A673 (cell line): Measurements from ENCODE around the gene GZMH. TPM values are rescaled to one million over a fixed set of nuclear protein-coding genes. Genes with fewer than 3 reads are reported as not detected.
"Not testable (repeated sequence)": the region's sequence is repeated elsewhere in the genome, so short reads cannot be mapped to it uniquely, and the experiment has no call there.

Experiments
- BruUV-seq: library from RNA; stranded (reverse); fragments of 400-500 nt; replicated peaks from 2 replicates; lab custom pipeline; 2021; lab: Mats Ljungman, UMichigan
- CTCF ChIA-PET: fragments of 300-600 bp; sonication (Branson Sonifier 250); formaldehyde crosslinking; loops from one replicate; lab custom pipeline; 2022; ENCODE audit warnings: antibody characterized with exemption; lab: Charles Lee
- POLR2A ChIA-PET: fragments of 300-600 bp; sonication (Branson Sonifier 250); formaldehyde crosslinking; loops from one replicate; lab custom pipeline; 2022; ENCODE audit warnings: antibody characterized with exemption; ENCODE audit not compliant: low non-redundant PET; lab: Charles Lee
- DNase-seq: peaks from one replicate; pipeline ENCODE4 v3.0.0-alpha.2; 2015; ENCODE audit warnings: low spot score
- H3K27ac ChIP-seq: fragments of 200-600 bp; sonication (generic); 2 replicates; pipeline ENCODE4 v1.5.1; 2016; ENCODE audit warnings: mixed run types, low read depth, mild to moderate bottlenecking, mixed read lengths, antibody characterized with exemption, low read length; ENCODE audit not compliant: poor library complexity, severe bottlenecking
- H3K27me3 ChIP-seq: fragments of 200-600 bp; sonication (generic); replicated peaks from 2 replicates; pipeline ENCODE4 v1.6.1; 2017; ENCODE audit warnings: mixed run types, low read depth, mild to moderate bottlenecking, mixed read lengths, antibody characterized with exemption, low read length; ENCODE audit not compliant: insufficient read depth, poor library complexity
- H3K36me3 ChIP-seq: fragments of 200-600 bp; sonication (generic); 2 replicates; pipeline ENCODE4 v1.6.1; 2016; ENCODE audit warnings: mixed run types, mild to moderate bottlenecking, mixed read lengths, antibody characterized with exemption, low read length; ENCODE audit not compliant: insufficient read depth, poor library complexity, severe bottlenecking
- H3K4me1 ChIP-seq: fragments of 200-600 bp; sonication (generic); 2 replicates; pipeline ENCODE4 v1.6.1; 2017; ENCODE audit warnings: mixed run types, mild to moderate bottlenecking, mixed read lengths, antibody characterized with exemption, low read length; ENCODE audit not compliant: insufficient read depth, poor library complexity, severe bottlenecking
- H3K4me3 ChIP-seq: fragments of 200-600 bp; sonication (generic); 2 replicates; pipeline ENCODE4 v1.5.1; 2016; ENCODE audit warnings: low read depth, mixed run types, mild to moderate bottlenecking, mixed read lengths, low read length; ENCODE audit not compliant: poor library complexity, severe bottlenecking
- H3K9me3 ChIP-seq: fragments of 200-600 bp; sonication (generic); 2 replicates; pipeline ENCODE4 v1.6.1; 2016; ENCODE audit warnings: mixed run types, low read depth, mild to moderate bottlenecking, mixed read lengths, antibody characterized with exemption, low read length; ENCODE audit not compliant: poor library complexity, severe bottlenecking
- EZH2 ChIP-seq: fragments of 200-600 bp; sonication (generic); IDR thresholded peaks from 2 replicates; pipeline ENCODE4 v1.6.1; 2017; ENCODE audit warnings: borderline replicate concordance, low read depth, mild to moderate bottlenecking, mixed read lengths, antibody characterized with exemption, low read length; ENCODE audit not compliant: poor library complexity, severe bottlenecking
- intact Hi-C: fragments of 100-400 bp; cut with micrococcal nuclease; formaldehyde crosslinking; loops from one replicate; pipeline ENCODE4 v1.10.0; 2022; ENCODE audit not compliant: unreplicated experiment
- total RNA-seq: library from RNA; stranded (reverse); gene quantifications from 2 replicates; pipeline ENCODE4 v1.2.3, GENCODE V29; 2021
- TF ChIP-seq, protein P1 (sequence below): fragments of 300-800, 200-600 bp; sonication (generic); conservative IDR thresholded peaks from 2 replicates; pipeline ENCODE4 v1.5.1; 2017; ENCODE audit warnings: low read depth, mild to moderate bottlenecking, antibody characterized with exemption, low read length, moderate library complexity, mixed read lengths

The GZMH gene
- total RNA-seq, 1 experiment from 2014 or later: not detected

DNA sequence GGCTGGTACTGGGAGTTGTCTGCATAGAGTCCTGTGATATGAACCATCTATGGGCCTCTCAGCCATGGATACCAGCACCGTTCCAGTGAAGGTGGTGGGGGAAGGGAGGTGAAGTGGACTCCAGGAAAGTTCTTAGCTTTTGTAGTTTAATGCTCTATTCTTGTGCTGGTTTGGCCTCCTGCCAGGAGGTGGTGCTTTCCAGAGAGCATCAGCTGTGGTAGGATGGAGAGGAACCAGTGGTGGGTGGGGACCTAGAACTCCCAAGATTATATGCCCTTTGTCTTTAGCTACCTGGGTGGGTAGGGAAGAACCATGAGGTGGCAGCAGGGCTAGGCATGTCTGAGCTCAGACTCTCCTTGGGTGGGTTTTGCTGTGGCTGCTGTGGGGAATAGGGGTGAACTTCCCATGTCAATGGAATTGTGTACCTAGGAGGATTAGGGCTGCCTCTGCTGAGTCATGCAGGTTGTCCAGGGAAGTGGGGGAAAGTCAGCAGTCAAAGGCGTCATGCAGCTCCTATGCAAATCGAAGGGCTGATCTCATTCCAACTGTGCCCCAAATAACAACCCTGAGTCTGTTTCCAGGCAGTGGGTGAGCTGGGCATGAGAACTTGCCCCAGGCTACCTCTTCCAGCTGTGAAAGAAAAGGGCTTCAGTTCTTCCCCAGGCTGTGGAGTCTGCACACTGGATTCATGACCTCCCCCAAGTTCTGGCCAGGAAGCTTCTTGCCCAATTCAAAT is 14.2 kb downstream of the GZMH start:
- ChIA-PET POLR2A (no interaction called here), CTCF (interaction anchor here (0.6 kb wide), 2 partner anchors 115 to 703 kb away, joined by 4 to 17 read pairs; no protein-coding TSS in a partner anchor)

DNA sequence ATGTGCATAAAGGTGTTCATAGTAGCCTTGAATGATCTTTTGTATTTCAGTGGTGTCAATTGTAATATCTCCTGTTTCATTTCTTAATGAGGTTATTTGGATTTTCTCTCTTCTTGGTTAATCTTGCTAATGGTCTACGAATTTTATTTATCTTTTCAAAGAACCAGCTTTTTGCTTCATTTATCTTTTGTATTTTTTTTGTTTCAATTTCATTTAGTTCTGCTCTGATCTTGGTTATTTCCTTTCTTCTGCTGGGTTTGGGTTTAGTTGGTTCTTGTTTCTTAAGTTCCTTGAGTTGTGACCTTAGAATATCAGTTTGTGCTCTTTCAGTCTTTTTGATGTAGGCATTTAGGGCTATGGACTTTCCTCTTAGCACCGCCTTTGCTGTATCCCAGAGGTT is 18.5 kb downstream of the GZMH start:
- intact Hi-C loops, POLR2A ChIA-PET: not testable (repeated sequence)

More for the DNA sequence above, 14.2 kb downstream of the GZMH start:
- Histone ChIP-seq H3K4me1 (no peaks in the 10 kb centered on the region), H3K27me3 (no peaks in the 10 kb centered on the region), H3K36me3 (no peaks in the 10 kb centered on the region), H3K27ac (no peak overlapping the region), H3K4me3 (no peak overlapping the region), H3K9me3 (no peaks in the 10 kb centered on the region)
- no TSS peak for BruUV-seq
- TF ChIP-seq, protein P1, sequence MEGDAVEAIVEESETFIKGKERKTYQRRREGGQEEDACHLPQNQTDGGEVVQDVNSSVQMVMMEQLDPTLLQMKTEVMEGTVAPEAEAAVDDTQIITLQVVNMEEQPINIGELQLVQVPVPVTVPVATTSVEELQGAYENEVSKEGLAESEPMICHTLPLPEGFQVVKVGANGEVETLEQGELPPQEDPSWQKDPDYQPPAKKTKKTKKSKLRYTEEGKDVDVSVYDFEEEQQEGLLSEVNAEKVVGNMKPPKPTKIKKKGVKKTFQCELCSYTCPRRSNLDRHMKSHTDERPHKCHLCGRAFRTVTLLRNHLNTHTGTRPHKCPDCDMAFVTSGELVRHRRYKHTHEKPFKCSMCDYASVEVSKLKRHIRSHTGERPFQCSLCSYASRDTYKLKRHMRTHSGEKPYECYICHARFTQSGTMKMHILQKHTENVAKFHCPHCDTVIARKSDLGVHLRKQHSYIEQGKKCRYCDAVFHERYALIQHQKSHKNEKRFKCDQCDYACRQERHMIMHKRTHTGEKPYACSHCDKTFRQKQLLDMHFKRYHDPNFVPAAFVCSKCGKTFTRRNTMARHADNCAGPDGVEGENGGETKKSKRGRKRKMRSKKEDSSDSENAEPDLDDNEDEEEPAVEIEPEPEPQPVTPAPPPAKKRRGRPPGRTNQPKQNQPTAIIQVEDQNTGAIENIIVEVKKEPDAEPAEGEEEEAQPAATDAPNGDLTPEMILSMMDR: no peak
- intact Hi-C loops: no loop called here
- no peak for DNase-seq

GRCh38 chr14:24584402-24584801 is 25.1 kb downstream of the GZMH start:
- intact Hi-C loops, H3K4me3 ChIP-seq, H3K4me1 ChIP-seq, H3K9me3 ChIP-seq, H3K36me3 ChIP-seq, H3K27ac ChIP-seq, H3K27me3 ChIP-seq, DNase-seq, POLR2A ChIA-PET, CTCF ChIA-PET, BruUV-seq: not testable (repeated sequence)

More for the DNA sequence above, 18.5 kb downstream of the GZMH start:
- CTCF ChIA-PET, H3K36me3 ChIP-seq, BruUV-seq, DNase-seq, H3K9me3 ChIP-seq, H3K27ac ChIP-seq, H3K27me3 ChIP-seq, H3K4me1 ChIP-seq, H3K4me3 ChIP-seq: not testable (repeated sequence)

DNA sequence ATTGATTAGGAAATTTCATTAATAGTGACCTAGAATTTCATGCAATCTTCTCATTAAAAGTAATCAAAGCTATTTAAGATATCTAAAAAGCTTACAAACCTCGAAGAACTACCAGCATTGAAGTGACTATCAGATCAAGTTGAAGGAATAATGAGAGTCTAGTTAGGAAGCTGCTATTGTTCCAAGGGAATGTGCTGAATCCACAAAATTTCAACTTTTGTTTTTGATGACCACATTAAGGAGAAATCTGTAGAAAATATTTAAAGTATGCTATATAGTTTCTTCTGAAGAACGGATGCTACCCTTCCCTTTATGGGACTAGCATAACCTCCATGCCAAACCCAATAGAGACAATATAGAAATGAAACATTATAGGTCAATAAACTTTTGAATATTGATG is 30.9 kb downstream of the GZMH start:
- no peaks in the 10 kb centered on the region for H3K36me3 ChIP-seq
- POLR2A ChIA-PET: no interaction called here
- CTCF ChIA-PET: no interaction called here
- no peaks in the 10 kb centered on the region for H3K9me3 ChIP-seq
- intact Hi-C loops: no loop called here
- H3K4me1 ChIP-seq: no peaks in the 10 kb centered on the region
- BruUV-seq: no TSS peak
- TF ChIP-seq, protein P1: no peak
- TF ChIP-seq EZH2: no peak
- DNase-seq: no peak
- no peak overlapping the region for H3K4me3 ChIP-seq
- H3K27me3 ChIP-seq: no peaks in the 10 kb centered on the region
- no peak overlapping the region for H3K27ac ChIP-seq
